ENCODE data around the gene AARS1.
"Not testable (repeated sequence)": the region's sequence is repeated elsewhere in the genome, so short reads cannot be mapped to it uniquely, and the experiment has no call there.

The AARS1 gene

GRCh38 chr16:70250748-70251628, 38.3 kb downstream of the AARS1 start:
- Histone ChIP-seq H3K4me3 (ENCODE audit: low read length) (peak overlapping the region; percentile 25), H3K4me1 (ENCODE audit: control insufficient read depth, insufficient read depth, low read length) (no peaks in the 10 kb centered on the region), H3K9me3 (ENCODE audit: control insufficient read depth, low read length) (no peaks in the 10 kb centered on the region), H3K27me3 (ENCODE audit: control insufficient read depth, insufficient read depth, low read length) (no peaks in the 10 kb centered on the region), H3K36me3 (ENCODE audit: control insufficient read depth, insufficient read depth, low read length) (peaks cover 17% of the 10 kb centered on the region), H3K9ac (ENCODE audit: low read length) (peak overlapping the region; percentile 66)

GRCh38 chr16:70249697-70250096, 39.6 kb downstream of the AARS1 start:
- H3K9me3 ChIP-seq (ENCODE audit: control insufficient read depth, low read length); H3K27me3 ChIP-seq (ENCODE audit: control insufficient read depth, insufficient read depth, low read length); H3K4me1 ChIP-seq (ENCODE audit: control insufficient read depth, insufficient read depth, low read length); H3K4me3 ChIP-seq (ENCODE audit: low read length); H3K9ac ChIP-seq (ENCODE audit: low read length): not testable (repeated sequence)
- peaks cover 11% of the 10 kb centered on the region for H3K36me3 ChIP-seq (ENCODE audit: control insufficient read depth, insufficient read depth, low read length)

DNA sequence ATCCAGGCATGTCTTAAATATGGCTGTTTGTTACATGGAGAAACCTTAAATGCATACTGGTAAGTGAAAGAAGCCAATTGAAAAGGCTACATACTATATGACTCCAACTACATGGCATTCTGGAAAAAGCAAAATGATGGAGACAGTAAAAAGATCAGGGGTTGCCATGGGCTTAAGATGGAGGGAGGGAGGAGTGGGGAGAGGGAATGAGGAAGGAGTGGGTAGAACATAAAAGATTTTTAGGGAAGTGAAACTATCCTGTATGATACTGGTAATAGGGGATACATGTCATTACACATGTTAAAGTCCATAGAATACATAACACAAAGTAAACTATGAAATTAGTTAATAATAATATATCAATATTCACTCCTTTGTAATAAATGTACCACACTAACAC, 50.5 kb downstream of the AARS1 start:
- H3K4me3 ChIP-seq (ENCODE audit: low read length); H3K9me3 ChIP-seq (ENCODE audit: control insufficient read depth, low read length); H3K27me3 ChIP-seq (ENCODE audit: control insufficient read depth, insufficient read depth, low read length); H3K4me1 ChIP-seq (ENCODE audit: control insufficient read depth, insufficient read depth, low read length); H3K36me3 ChIP-seq (ENCODE audit: control insufficient read depth, insufficient read depth, low read length); H3K9ac ChIP-seq (ENCODE audit: low read length): not testable (repeated sequence)

- H3K27me3 ChIP-seq (ENCODE audit: control insufficient read depth, insufficient read depth, low read length); H3K9ac ChIP-seq (ENCODE audit: low read length); H3K4me3 ChIP-seq (ENCODE audit: low read length); H3K4me1 ChIP-seq (ENCODE audit: control insufficient read depth, insufficient read depth, low read length); H3K9me3 ChIP-seq (ENCODE audit: control insufficient read depth, low read length); H3K36me3 ChIP-seq (ENCODE audit: control insufficient read depth, insufficient read depth, low read length): not testable (repeated sequence)
Measured at GRCh38 chr16:70231831-70232230, 57.5 kb downstream of the AARS1 start.

DNA sequence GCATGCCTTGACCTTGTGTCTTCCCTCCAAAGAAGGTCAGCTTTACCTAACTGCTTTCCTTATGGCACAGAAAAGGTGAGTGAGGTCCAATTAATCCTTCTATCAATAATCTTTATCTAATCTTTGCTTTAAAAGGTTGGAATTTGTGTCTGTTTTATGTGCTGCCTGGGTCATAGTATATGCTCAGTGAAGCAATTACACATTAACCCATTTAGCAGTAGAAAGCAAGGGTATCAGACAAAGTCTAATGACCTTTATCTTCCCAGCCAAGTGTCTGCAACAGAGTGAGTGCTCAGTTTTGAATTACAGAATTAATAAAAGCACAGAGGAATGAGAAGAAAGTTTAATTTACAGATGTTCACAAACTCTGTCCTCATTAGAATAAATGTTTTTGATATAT, 63.3 kb downstream of the AARS1 start:
- not testable (repeated sequence) for H3K36me3 ChIP-seq (ENCODE audit: control insufficient read depth, insufficient read depth, low read length); H3K27me3 ChIP-seq (ENCODE audit: control insufficient read depth, insufficient read depth, low read length)

GRCh38 chr16:70225430-70225829, 63.9 kb downstream of the AARS1 start:
- H3K4me3 ChIP-seq (ENCODE audit: low read length); H3K36me3 ChIP-seq (ENCODE audit: control insufficient read depth, insufficient read depth, low read length); H3K9me3 ChIP-seq (ENCODE audit: control insufficient read depth, low read length); H3K27me3 ChIP-seq (ENCODE audit: control insufficient read depth, insufficient read depth, low read length); H3K9ac ChIP-seq (ENCODE audit: low read length); H3K4me1 ChIP-seq (ENCODE audit: control insufficient read depth, insufficient read depth, low read length): not testable (repeated sequence)

More for the DNA sequence above, 63.3 kb downstream of the AARS1 start:
- not testable (repeated sequence) for H3K4me3 ChIP-seq (ENCODE audit: low read length); H3K9ac ChIP-seq (ENCODE audit: low read length); H3K9me3 ChIP-seq (ENCODE audit: control insufficient read depth, low read length); H3K4me1 ChIP-seq (ENCODE audit: control insufficient read depth, insufficient read depth, low read length)

GRCh38 chr16:70224645-70225044, 64.7 kb downstream of the AARS1 start:
- not testable (repeated sequence) for H3K4me1 ChIP-seq (ENCODE audit: control insufficient read depth, insufficient read depth, low read length); H3K9me3 ChIP-seq (ENCODE audit: control insufficient read depth, low read length); H3K4me3 ChIP-seq (ENCODE audit: low read length); H3K27me3 ChIP-seq (ENCODE audit: control insufficient read depth, insufficient read depth, low read length); H3K9ac ChIP-seq (ENCODE audit: low read length); H3K36me3 ChIP-seq (ENCODE audit: control insufficient read depth, insufficient read depth, low read length)

DNA sequence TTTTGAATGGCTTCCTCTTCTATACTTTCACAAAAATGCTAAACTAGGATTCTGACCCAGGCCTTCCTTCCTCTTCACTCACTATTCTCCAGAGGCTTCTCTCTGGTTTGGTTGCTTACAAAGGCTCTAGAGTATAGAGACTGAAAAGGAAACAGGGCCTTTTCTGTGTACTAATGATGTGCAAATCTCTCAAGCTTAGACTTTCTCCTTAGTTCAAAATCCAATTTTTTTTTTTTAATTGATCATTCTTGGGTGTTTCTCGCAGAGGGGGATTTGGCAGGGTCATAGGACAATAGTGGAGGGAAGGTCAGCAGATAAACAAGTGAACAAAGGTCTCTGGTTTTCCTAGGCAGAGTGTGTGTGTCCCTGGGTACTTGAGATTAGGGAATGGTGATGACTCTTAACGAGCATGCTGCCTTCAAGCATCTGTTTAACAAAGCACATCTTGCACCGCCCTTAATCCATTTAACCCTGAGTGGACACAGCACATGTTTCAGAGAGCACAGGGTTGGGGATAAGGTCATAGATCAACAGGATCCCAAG, 65.3 kb downstream of the AARS1 start:
- H3K36me3 ChIP-seq (ENCODE audit: control insufficient read depth, insufficient read depth, low read length); H3K9me3 ChIP-seq (ENCODE audit: control insufficient read depth, low read length): not testable (repeated sequence)

GRCh38 chr16:70223216-70223615, 66.1 kb downstream of the AARS1 start:
- H3K4me1 ChIP-seq (ENCODE audit: control insufficient read depth, insufficient read depth, low read length); H3K27me3 ChIP-seq (ENCODE audit: control insufficient read depth, insufficient read depth, low read length); H3K9me3 ChIP-seq (ENCODE audit: control insufficient read depth, low read length); H3K9ac ChIP-seq (ENCODE audit: low read length); H3K4me3 ChIP-seq (ENCODE audit: low read length); H3K36me3 ChIP-seq (ENCODE audit: control insufficient read depth, insufficient read depth, low read length): not testable (repeated sequence)

More for the DNA sequence above, 65.3 kb downstream of the AARS1 start:
- H3K9ac ChIP-seq (ENCODE audit: low read length); H3K27me3 ChIP-seq (ENCODE audit: control insufficient read depth, insufficient read depth, low read length); H3K4me3 ChIP-seq (ENCODE audit: low read length); H3K4me1 ChIP-seq (ENCODE audit: control insufficient read depth, insufficient read depth, low read length): not testable (repeated sequence)

DNA sequence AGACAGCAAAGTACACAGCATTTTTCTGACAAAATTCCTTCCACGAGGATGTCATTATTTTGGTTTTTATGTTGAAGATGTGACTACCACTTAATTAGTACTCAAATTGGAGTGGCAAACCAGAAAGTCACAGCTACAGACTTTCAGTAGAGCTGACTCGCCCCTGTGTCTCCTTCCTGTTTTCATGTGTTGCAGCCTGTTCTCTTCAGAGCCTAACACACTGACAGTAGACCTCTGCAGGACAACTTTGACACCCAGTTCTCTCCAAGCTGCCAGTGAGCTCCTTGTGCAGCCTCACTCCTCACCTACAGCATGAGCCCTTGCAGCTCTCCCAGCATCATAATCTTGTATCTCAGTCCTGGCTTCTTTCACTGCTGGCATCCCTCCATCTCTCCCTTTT, 66.7 kb downstream of the AARS1 start:
- not testable (repeated sequence) for H3K4me1 ChIP-seq (ENCODE audit: control insufficient read depth, insufficient read depth, low read length); H3K36me3 ChIP-seq (ENCODE audit: control insufficient read depth, insufficient read depth, low read length)

DNA sequence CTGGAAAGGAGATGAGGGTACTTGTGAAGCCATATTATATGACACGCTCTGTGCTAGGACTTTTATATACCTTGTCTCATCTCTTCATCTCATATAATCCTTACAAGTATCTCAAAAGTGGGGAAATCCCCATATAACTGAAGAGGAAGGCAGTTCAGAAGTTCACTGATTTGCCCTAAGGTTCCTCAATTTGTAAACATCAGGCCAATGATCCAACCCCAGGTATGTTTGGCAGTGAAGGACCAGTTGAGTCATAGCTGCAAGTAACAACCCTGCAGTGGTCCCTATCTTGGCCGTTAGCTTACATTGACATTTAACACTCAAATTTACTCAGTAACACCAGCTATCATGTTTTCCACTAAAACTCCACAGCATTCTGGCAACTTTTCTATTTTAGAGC, 70.7 kb downstream of the AARS1 start:
- not testable (repeated sequence) for H3K9me3 ChIP-seq (ENCODE audit: control insufficient read depth, low read length); H3K9ac ChIP-seq (ENCODE audit: low read length); H3K36me3 ChIP-seq (ENCODE audit: control insufficient read depth, insufficient read depth, low read length); H3K4me1 ChIP-seq (ENCODE audit: control insufficient read depth, insufficient read depth, low read length); H3K4me3 ChIP-seq (ENCODE audit: low read length); H3K27me3 ChIP-seq (ENCODE audit: control insufficient read depth, insufficient read depth, low read length)

More for the DNA sequence above, 66.7 kb downstream of the AARS1 start:
- not testable (repeated sequence) for H3K4me3 ChIP-seq (ENCODE audit: low read length); H3K9ac ChIP-seq (ENCODE audit: low read length); H3K27me3 ChIP-seq (ENCODE audit: control insufficient read depth, insufficient read depth, low read length); H3K9me3 ChIP-seq (ENCODE audit: control insufficient read depth, low read length)

GRCh38 chr16:70206382-70206781, 82.9 kb downstream of the AARS1 start:
- H3K36me3 ChIP-seq (ENCODE audit: control insufficient read depth, insufficient read depth, low read length); H3K27me3 ChIP-seq (ENCODE audit: control insufficient read depth, insufficient read depth, low read length); H3K9ac ChIP-seq (ENCODE audit: low read length); H3K9me3 ChIP-seq (ENCODE audit: control insufficient read depth, low read length); H3K4me3 ChIP-seq (ENCODE audit: low read length); H3K4me1 ChIP-seq (ENCODE audit: control insufficient read depth, insufficient read depth, low read length): not testable (repeated sequence)
